NCI-H748 (cell line): ENCODE results near the gene ZNF384.

ENCODE experiments used
- DNase-seq: peaks from one replicate; lab custom pipeline; 2025; ENCODE audit not compliant: unreplicated experiment; lab: John Stamatoyannopoulos, UW

The ZNF384 gene

DNA sequence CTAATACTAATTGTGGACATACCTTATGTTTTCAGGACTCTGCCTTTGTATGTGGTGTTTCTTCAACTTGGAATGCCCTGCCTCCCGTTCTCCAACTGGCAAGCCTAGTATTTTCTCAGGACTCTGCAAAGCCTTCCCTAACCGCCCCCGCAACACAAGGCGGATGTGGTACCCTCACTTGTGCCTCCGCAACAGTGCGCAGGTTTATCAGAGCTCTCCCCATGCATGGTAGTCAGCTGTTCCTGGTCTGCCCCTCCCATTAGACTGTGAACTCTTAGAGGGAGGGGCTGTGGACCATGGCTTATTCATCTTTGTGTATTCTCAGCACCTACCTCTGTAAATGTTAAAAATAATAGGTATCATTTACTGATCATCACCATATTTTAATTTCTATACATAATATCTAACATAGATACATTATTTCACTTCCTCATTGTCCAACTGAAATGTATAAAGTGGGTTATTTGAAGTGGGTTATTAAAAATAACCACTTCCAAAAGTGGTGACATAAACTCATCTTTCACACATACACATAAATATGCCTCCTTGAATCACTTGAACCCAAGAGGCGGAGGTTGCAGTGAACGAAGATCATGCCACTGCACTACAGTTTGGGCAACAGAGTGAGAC lies 62.4 kb downstream of the ZNF384 start:
- DNase-seq, result no peak

DNA sequence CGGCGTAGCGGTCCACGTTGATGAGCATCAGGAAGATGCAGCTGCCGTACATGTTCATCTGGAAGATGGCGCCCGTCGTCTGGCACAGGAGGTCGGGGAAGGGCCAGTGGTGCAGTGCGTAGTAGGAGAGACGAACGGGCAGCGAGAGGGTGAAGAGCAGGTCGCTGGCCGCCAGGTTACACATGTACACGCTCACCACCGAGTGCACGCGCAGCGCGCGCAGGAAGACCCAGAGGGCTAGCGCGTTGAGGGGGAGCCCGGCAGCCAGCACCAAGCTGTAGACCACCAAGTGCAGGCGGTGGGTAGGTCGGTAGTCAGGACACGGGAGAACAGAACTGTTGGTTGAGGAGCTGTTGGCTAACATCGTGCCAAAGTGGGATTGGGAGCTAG lies 68.3 kb downstream of the ZNF384 start:
- DNase-seq, result no peak

- no peak for DNase-seq
These were observed 68.9 kb downstream of the ZNF384 start for GRCh38 chr12:6620137-6620884.

- DNase-seq, result no peak
These were observed 70.5 kb downstream of the ZNF384 start for GRCh38 chr12:6618483-6619225.
